ENCODE results near the gene PELI1. TPM values are rescaled to one million over a fixed set of nuclear protein-coding genes. Genes with fewer than 3 reads are reported as not detected.
A peak's percentile ranks its signal among the peaks of the same experiment; 100 is the strongest.

PELI1 gene
- total RNA-seq, 1 donor from 2014 or later: 88.7 TPM

DNA sequence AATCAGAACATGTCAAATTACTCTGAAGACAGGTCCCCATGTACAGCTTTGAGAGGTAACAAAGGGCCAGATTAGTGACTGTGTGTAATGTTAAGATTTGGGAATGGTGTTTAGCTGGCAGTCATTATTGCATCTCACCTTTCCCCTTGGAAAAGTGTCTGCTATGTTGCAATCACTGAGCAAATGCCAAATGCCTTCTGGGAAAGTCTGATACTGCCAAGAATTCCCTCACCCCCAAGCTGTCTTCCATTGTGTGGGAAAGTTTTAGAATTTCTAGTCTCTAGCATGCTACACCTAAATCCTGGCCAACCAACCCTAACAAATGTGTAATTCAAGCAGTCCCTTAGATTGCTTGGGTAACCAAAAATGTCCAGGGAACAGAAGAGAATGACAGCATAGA, 13.6 kb upstream of the PELI1 start:
- Mint-ChIP-seq H3K4me1 (peaks cover 7% of the 10 kb centered on the region), H3K4me3 (no peak overlapping the region), H3K9me3 (no peaks in the 10 kb centered on the region), H3K27ac (no peak overlapping the region), H3K36me3 (no peaks in the 10 kb centered on the region), H3K27me3 (ENCODE audit: insufficient read depth, low read depth) (peaks cover 5% of the 10 kb centered on the region)
- no peaks in the 10 kb centered on the region for H3K9me3 ChIP-seq (ENCODE audit: low read depth)
- no peaks in the 10 kb centered on the region for H3F3A ChIP-seq (ENCODE audit: low read depth)
- H2AFZ ChIP-seq (replicated peaks): no peak overlapping the region
- H3K27ac ChIP-seq: no peak overlapping the region
- H3K79me2 ChIP-seq (ENCODE audit: low read depth): no peaks in the 10 kb centered on the region
- TF ChIP-seq EZH2 (IDR thresholded peaks at IDR 0.05) (no peak), EZH2phosphoT487 (IDR thresholded peaks at IDR 0.05) (no peak)
- TF ChIP-seq, protein P1, sequence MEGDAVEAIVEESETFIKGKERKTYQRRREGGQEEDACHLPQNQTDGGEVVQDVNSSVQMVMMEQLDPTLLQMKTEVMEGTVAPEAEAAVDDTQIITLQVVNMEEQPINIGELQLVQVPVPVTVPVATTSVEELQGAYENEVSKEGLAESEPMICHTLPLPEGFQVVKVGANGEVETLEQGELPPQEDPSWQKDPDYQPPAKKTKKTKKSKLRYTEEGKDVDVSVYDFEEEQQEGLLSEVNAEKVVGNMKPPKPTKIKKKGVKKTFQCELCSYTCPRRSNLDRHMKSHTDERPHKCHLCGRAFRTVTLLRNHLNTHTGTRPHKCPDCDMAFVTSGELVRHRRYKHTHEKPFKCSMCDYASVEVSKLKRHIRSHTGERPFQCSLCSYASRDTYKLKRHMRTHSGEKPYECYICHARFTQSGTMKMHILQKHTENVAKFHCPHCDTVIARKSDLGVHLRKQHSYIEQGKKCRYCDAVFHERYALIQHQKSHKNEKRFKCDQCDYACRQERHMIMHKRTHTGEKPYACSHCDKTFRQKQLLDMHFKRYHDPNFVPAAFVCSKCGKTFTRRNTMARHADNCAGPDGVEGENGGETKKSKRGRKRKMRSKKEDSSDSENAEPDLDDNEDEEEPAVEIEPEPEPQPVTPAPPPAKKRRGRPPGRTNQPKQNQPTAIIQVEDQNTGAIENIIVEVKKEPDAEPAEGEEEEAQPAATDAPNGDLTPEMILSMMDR (IDR thresholded peaks at IDR 0.05): no peak
- no peak overlapping the region for H3K4me3 ChIP-seq
- peaks cover 8% of the 10 kb centered on the region for H3K4me1 ChIP-seq
- DNase-seq (ENCODE audit: low spot score): no peak
- no peak overlapping the region for H3K9ac ChIP-seq
- H3K4me2 ChIP-seq: no peak overlapping the region
- H4K20me1 ChIP-seq (ENCODE audit: low read depth): no peaks in the 10 kb centered on the region
- H3K36me3 ChIP-seq: no peaks in the 10 kb centered on the region
- H3K27me3 ChIP-seq: no peaks in the 10 kb centered on the region

DNA sequence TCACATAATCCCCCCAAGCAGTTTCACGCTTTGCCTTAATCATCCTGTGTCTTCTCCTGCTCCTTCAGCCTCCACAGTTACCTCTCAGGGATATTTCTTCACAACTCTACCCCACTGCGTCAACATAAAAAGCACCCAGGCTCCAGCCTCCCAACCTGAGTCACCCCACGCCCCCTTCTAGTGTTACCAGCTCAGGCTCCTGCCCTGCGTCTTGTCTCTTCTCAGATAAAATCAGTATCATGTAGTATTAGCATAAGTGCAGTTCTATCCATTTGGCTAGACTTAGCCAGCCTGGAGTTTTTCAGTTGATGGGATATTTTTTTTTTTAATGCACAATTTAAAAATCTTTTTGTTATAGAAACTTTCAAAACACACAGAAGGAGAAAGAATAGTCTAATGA, 9.6 kb upstream of the PELI1 start:
- Histone ChIP-seq H3K9ac (no peak overlapping the region), H3K4me1 (peaks cover 8% of the 10 kb centered on the region), H3K27ac (no peak overlapping the region), H3K27me3 (no peaks in the 10 kb centered on the region), H2AFZ (replicated peaks) (peak overlapping the region; percentile 80), H3K4me2 (peak overlapping the region; percentile 17), H4K20me1 (ENCODE audit: low read depth) (no peaks in the 10 kb centered on the region), H3K9me3 (ENCODE audit: low read depth) (no peaks in the 10 kb centered on the region), H3K36me3 (no peaks in the 10 kb centered on the region), H3K79me2 (ENCODE audit: low read depth) (no peaks in the 10 kb centered on the region), H3F3A (ENCODE audit: low read depth) (no peaks in the 10 kb centered on the region), H3K4me3 (no peak overlapping the region)
- TF ChIP-seq, protein P1 (IDR thresholded peaks at IDR 0.05): no peak
- TF ChIP-seq EZH2phosphoT487 (IDR thresholded peaks at IDR 0.05): no peak
- no peak for TF ChIP-seq EZH2 (IDR thresholded peaks at IDR 0.05)
- Mint-ChIP-seq H3K9me3 (no peaks in the 10 kb centered on the region), H3K36me3 (no peaks in the 10 kb centered on the region), H3K4me3 (no peak overlapping the region), H3K4me1 (peaks cover 7% of the 10 kb centered on the region), H3K27ac (no peak overlapping the region), H3K27me3 (ENCODE audit: insufficient read depth, low read depth) (peaks cover 5% of the 10 kb centered on the region)
- DNase-seq (ENCODE audit: low spot score): peak; percentile 24

DNA sequence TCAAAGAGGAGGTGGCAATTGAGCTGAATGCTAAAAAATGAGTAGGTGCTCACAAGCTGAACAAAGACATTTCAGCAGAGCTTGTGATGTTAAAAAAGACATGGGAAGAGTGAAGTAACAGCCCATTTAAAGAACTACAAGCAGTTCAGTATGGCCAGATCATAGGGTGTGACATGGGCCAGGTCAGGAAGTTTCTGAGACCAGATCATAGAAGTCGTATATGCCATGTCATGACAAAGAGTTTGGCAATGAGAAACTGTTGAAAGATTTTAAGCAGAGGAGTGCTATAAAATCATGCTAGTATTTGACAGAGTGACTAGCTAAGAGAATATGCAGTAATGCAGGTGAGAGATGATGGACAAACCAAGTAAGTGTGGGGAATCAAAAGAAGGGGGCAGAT, 7.3 kb upstream of the PELI1 start:
- no peak overlapping the region for H2AFZ ChIP-seq (replicated peaks)
- no peaks in the 10 kb centered on the region for H4K20me1 ChIP-seq (ENCODE audit: low read depth)
- no peaks in the 10 kb centered on the region for H3F3A ChIP-seq (ENCODE audit: low read depth)
- Mint-ChIP-seq H3K36me3 (no peaks in the 10 kb centered on the region), H3K9me3 (no peaks in the 10 kb centered on the region), H3K4me3 (no peak overlapping the region), H3K27me3 (ENCODE audit: insufficient read depth, low read depth) (peaks cover 5% of the 10 kb centered on the region), H3K4me1 (peaks cover 4% of the 10 kb centered on the region), H3K27ac (no peak overlapping the region)
- H3K36me3 ChIP-seq: no peaks in the 10 kb centered on the region
- H3K27me3 ChIP-seq: no peaks in the 10 kb centered on the region
- no peaks in the 10 kb centered on the region for H3K79me2 ChIP-seq (ENCODE audit: low read depth)
- DNase-seq (ENCODE audit: low spot score): no peak
- peaks cover 8% of the 10 kb centered on the region for H3K4me1 ChIP-seq
- H3K4me3 ChIP-seq: no peak overlapping the region
- H3K9ac ChIP-seq: no peak overlapping the region
- no peak overlapping the region for H3K27ac ChIP-seq
- no peak for TF ChIP-seq EZH2 (IDR thresholded peaks at IDR 0.05)
- TF ChIP-seq, protein P1 (IDR thresholded peaks at IDR 0.05): no peak
- no peak for TF ChIP-seq EZH2phosphoT487 (IDR thresholded peaks at IDR 0.05)
- H3K9me3 ChIP-seq (ENCODE audit: low read depth): no peaks in the 10 kb centered on the region
- no peak overlapping the region for H3K4me2 ChIP-seq

All from neural progenitor cell (in vitro differentiated cells).